ENCODE data around the gene TMEM52.

GRCh38 chr1:1938613-1939295 lies 19.7 kb upstream of the TMEM52 start:
- TF ChIP-seq POLR2AphosphoS5 (IDR thresholded peaks at IDR 0.05; ENCODE audit: low read depth, low read length) (no peak), POLR2A (IDR thresholded peaks at IDR 0.05; ENCODE audit: low read depth, low read length) (no peak)

Measured in GM12892 (cell line).